ENCODE results near the gene SIK3.

DNA sequence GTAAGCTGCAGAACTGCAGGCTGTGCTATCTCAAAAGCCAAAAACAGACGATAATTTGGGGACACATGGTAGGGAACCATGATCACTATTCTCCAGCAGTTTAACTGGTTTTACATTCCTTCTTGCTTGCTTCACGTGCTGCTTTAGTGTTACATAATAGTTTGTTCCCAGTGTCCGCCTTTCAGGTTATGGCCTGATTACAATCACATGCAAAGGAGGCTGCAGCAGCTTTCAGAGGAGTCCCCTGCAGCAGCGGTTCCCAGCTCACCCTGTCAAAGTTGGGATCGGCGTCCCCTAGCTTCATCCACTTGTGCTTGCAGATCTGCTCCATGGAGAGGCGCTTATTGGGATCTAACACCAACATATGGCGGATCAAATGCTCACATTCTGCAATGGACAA lies 221.6 kb downstream of the SIK3 start:
- TF ChIP-seq, protein P1, sequence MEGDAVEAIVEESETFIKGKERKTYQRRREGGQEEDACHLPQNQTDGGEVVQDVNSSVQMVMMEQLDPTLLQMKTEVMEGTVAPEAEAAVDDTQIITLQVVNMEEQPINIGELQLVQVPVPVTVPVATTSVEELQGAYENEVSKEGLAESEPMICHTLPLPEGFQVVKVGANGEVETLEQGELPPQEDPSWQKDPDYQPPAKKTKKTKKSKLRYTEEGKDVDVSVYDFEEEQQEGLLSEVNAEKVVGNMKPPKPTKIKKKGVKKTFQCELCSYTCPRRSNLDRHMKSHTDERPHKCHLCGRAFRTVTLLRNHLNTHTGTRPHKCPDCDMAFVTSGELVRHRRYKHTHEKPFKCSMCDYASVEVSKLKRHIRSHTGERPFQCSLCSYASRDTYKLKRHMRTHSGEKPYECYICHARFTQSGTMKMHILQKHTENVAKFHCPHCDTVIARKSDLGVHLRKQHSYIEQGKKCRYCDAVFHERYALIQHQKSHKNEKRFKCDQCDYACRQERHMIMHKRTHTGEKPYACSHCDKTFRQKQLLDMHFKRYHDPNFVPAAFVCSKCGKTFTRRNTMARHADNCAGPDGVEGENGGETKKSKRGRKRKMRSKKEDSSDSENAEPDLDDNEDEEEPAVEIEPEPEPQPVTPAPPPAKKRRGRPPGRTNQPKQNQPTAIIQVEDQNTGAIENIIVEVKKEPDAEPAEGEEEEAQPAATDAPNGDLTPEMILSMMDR (IDR thresholded peaks at IDR 0.05) = no peak
- TF ChIP-seq POLR2A (IDR thresholded peaks at IDR 0.05) = no peak
